Keratinocyte (primary cell): ENCODE data around the gene AGAP9.
"Not testable (repeated sequence)": the region's sequence is repeated elsewhere in the genome, so short reads cannot be mapped to it uniquely, and the experiment has no call there.

ENCODE experiments used
- CTCF ChIP-seq, 3 experiments: IDR thresholded peaks in 1 of 3; conservative IDR thresholded peaks in 1 of 3; optimal IDR thresholded peaks in 1 of 3; 2 replicates in 2 of 3; 3 replicates in 1 of 3; pipeline versions ENCODE3 to v1.5.1; 2011; ENCODE audit warnings: low read length in 3 of 3, mild to moderate bottlenecking in 3 of 3, moderate library complexity in 2 of 3, control low read depth in 1 of 3, inconsistent platforms in 1 of 3; ENCODE audit not compliant: insufficient read depth in 2 of 3; ENCODE audit errors: extremely low read depth in 1 of 3
- EZH2 ChIP-seq: IDR thresholded peaks from one replicate; pipeline ENCODE4 v1.6.1; 2012; ENCODE audit warnings: inconsistent platforms, mild to moderate bottlenecking, low read length, moderate library complexity

- not testable (repeated sequence) for TF ChIP-seq CTCF (optimal IDR thresholded peaks at IDR 0.05 in 1 of 3, IDR thresholded peaks at IDR 0.05 in 1 of 3, conservative IDR thresholded peaks at IDR 0.05 in 1 of 3; ENCODE audit: extremely low read depth in 1 of 3, insufficient read depth in 2 of 3, low read length in 3 of 3); EZH2
Measured at GRCh38 chr10:47566757-47567156, 43.3 kb upstream of the AGAP9 start.
